Vagina (tissue), 2 donors: ENCODE results near the gene AKAP8L.

ENCODE experiments used
- CTCF ChIP-seq, 3 experiments: fragments of 450-650 bp in 2 of 3; fragments of 200-600 bp in 1 of 3; sonication (generic) in 1 of 3; IDR thresholded peaks; one replicate each; pipeline ENCODE4 v1.5.1; 2017 to 2019; ENCODE audit warnings: antibody characterized with exemption in 3 of 3, mild to moderate bottlenecking in 2 of 3, moderate library complexity in 2 of 3
- POLR2A ChIP-seq, 2 donors: fragments of 450-650 bp; IDR thresholded peaks; one replicate each; pipeline ENCODE4 v1.6.1; 2017; ENCODE audit warnings: antibody characterized with exemption in 2 of 2, mild to moderate bottlenecking in 2 of 2, moderate library complexity in 2 of 2

GRCh38 chr19:15438577-15438976, 19.8 kb upstream of the AKAP8L start:
- TF ChIP-seq POLR2A (IDR thresholded peaks at IDR 0.05) (no peak), CTCF (IDR thresholded peaks at IDR 0.05) (no peak)
